ENCODE measurements around the gene PLEKHA1. TPM values are rescaled to one million over a fixed set of nuclear protein-coding genes. Genes with fewer than 3 reads are reported as not detected.

PLEKHA1 gene
- polyA plus RNA-seq, 3 donors, result 5.5 to 14.9 (median 12.3) TPM

- H3K4me2 ChIP-seq (replicated peaks; ENCODE audit: extremely low read depth, low read length, poor library complexity, severe bottlenecking), result no peak overlapping the region
- DNase-seq, result no peak
- no peak overlapping the region for H3K9ac ChIP-seq (ENCODE audit: insufficient read depth, low read length, poor library complexity, severe bottlenecking)
- peak overlapping the region in 1 of 2 donors; percentile 75 for H3K4me3 Mint-ChIP-seq
- H3K79me2 ChIP-seq (ENCODE audit: insufficient read depth, low read length), result no peaks in the 10 kb centered on the region
- H3K27me3 Mint-ChIP-seq (ENCODE audit: low read depth in 3 of 3), result peaks cover 62 to 86% (median 65%) of the 10 kb centered on the region in 3 donors
- no peak overlapping the region for H3K4me3 ChIP-seq (replicated peaks in 1 of 3; ENCODE audit: low read depth in 2 of 3, low read length in 3 of 3)
- peaks cover 0 to 22% of the 10 kb centered on the region in 2 donors for H3K9me3 ChIP-seq (replicated peaks in 1 of 2; ENCODE audit: control insufficient read depth in 1 of 2, insufficient read depth in 1 of 2, low read length in 2 of 2)
- H3K9me3 Mint-ChIP-seq, result peaks cover 0 to 16% (median 8%) of the 10 kb centered on the region in 7 donors
- intact Hi-C loops (cut with micrococcal nuclease), result no loop called here
- H2AFZ ChIP-seq (ENCODE audit: insufficient read depth, low read depth, low read length, poor library complexity, severe bottlenecking), result no peak overlapping the region
- 79% methylated on average over 2 of the region's 5 CpGs for WGBS (ENCODE audit: insufficient coverage)
- peaks cover 10 to 21% of the 10 kb centered on the region in 2 donors for H3K4me1 ChIP-seq (ENCODE audit: control insufficient read depth in 1 of 2, insufficient read depth in 2 of 2, low read length in 2 of 2)
- H3K36me3 ChIP-seq (replicated peaks in 1 of 2; ENCODE audit: control insufficient read depth in 1 of 2, insufficient read depth in 2 of 2, low read length in 2 of 2), result no peaks in the 10 kb centered on the region
- H3K4me1 Mint-ChIP-seq, result peaks cover 21% of the 10 kb centered on the region
- peaks cover 54 to 69% of the 10 kb centered on the region in 2 donors for H3K27me3 ChIP-seq (ENCODE audit: control insufficient read depth in 2 of 2, insufficient read depth in 2 of 2, low read length in 2 of 2)
- H3K27ac ChIP-seq (ENCODE audit: low read depth in 1 of 2, low read length in 2 of 2), result no peak overlapping the region
- TF ChIP-seq CTCF (IDR thresholded peaks at IDR 0.05), result no peak
- no peaks in the 10 kb centered on the region for H4K20me1 ChIP-seq (ENCODE audit: insufficient read depth, low read length)
- H3K36me3 Mint-ChIP-seq, result peaks cover 0 to 6% of the 10 kb centered on the region in 2 donors
- H3K27ac Mint-ChIP-seq, result no peak overlapping the region
Measured at GRCh38 chr10:122457934-122458333, 83.4 kb downstream of the PLEKHA1 start.

- Histone ChIP-seq H2AFZ (ENCODE audit: insufficient read depth, low read depth, low read length, poor library complexity, severe bottlenecking) (no peak overlapping the region), H3K4me2 (replicated peaks; ENCODE audit: extremely low read depth, low read length, poor library complexity, severe bottlenecking) (no peak overlapping the region), H3K4me1 (ENCODE audit: control insufficient read depth in 1 of 2, insufficient read depth in 2 of 2, low read length in 2 of 2) (peaks cover 10 to 25% of the 10 kb centered on the region in 2 donors), H3K79me2 (ENCODE audit: insufficient read depth, low read length) (no peaks in the 10 kb centered on the region), H3K36me3 (replicated peaks in 1 of 2; ENCODE audit: control insufficient read depth in 1 of 2, insufficient read depth in 2 of 2, low read length in 2 of 2) (no peaks in the 10 kb centered on the region), H3K27ac (ENCODE audit: low read depth in 1 of 2, low read length in 2 of 2) (no peak overlapping the region), H3K9ac (ENCODE audit: insufficient read depth, low read length, poor library complexity, severe bottlenecking) (no peak overlapping the region), H4K20me1 (ENCODE audit: insufficient read depth, low read length) (no peaks in the 10 kb centered on the region), H3K4me3 (replicated peaks in 1 of 3; ENCODE audit: low read depth in 2 of 3, low read length in 3 of 3) (no peak overlapping the region), H3K27me3 (ENCODE audit: control insufficient read depth in 2 of 2, insufficient read depth in 2 of 2, low read length in 2 of 2) (peaks cover 62 to 77% of the 10 kb centered on the region in 2 donors), H3K9me3 (replicated peaks in 1 of 2; ENCODE audit: control insufficient read depth in 1 of 2, insufficient read depth in 1 of 2, low read length in 2 of 2) (peaks cover 0 to 29% of the 10 kb centered on the region in 2 donors)
- WGBS (ENCODE audit: insufficient coverage), result 54% methylated on average over 3 of the region's 6 CpGs
- Mint-ChIP-seq H3K27ac (peak overlapping the region in 1 of 7 donors; percentile 73), H3K4me3 (peak overlapping the region in 1 of 2 donors; percentile 75), H3K27me3 (ENCODE audit: low read depth in 3 of 3) (peaks cover 70 to 89% (median 70%) of the 10 kb centered on the region in 3 donors), H3K36me3 (peaks cover 3 to 12% of the 10 kb centered on the region in 2 donors), H3K4me1 (peaks cover 29% of the 10 kb centered on the region), H3K9me3 (peaks cover 0 to 21% (median 8%) of the 10 kb centered on the region in 7 donors)
- intact Hi-C loops (cut with micrococcal nuclease), result no loop called here
- no peak for DNase-seq
- TF ChIP-seq CTCF (IDR thresholded peaks at IDR 0.05), result no peak
Measured at GRCh38 chr10:122458693-122459092, 84.2 kb downstream of the PLEKHA1 start.
